NCI-H2196 treated with DMSO at 0.1 percent for 48 hours (cell line): Measurements from ENCODE around the gene CUX1.
"Not testable (repeated sequence)": the region's sequence is repeated elsewhere in the genome, so short reads cannot be mapped to it uniquely, and the experiment has no call there.

ENCODE experiments used
- DNase-seq: peaks from one replicate; lab custom pipeline; 2025; ENCODE audit not compliant: unreplicated experiment; lab: John Stamatoyannopoulos, UW

Gene CUX1

GRCh38 chr7:102318482-102318971, 501.1 kb downstream of the CUX1 start:
- DNase-seq, result peak; percentile 17

- no peak for DNase-seq
Measured at GRCh38 chr7:102319671-102320070, 502.2 kb downstream of the CUX1 start.

GRCh38 chr7:102320181-102320580, 502.8 kb downstream of the CUX1 start:
- DNase-seq, result no peak

GRCh38 chr7:102320601-102321350, 503.4 kb downstream of the CUX1 start:
- DNase-seq, result no peak

GRCh38 chr7:102321351-102322201, 504.1 kb downstream of the CUX1 start:
- no peak for DNase-seq

GRCh38 chr7:102322202-102322715, 504.8 kb downstream of the CUX1 start:
- no peak for DNase-seq

GRCh38 chr7:102323914-102324195, 506.4 kb downstream of the CUX1 start:
- DNase-seq, result no peak

GRCh38 chr7:102325106-102325505, 507.7 kb downstream of the CUX1 start:
- DNase-seq, result not testable (repeated sequence)

- no peak for DNase-seq
Measured at GRCh38 chr7:102326157-102326889, 508.9 kb downstream of the CUX1 start.

GRCh38 chr7:102327183-102327582, 509.8 kb downstream of the CUX1 start:
- DNase-seq, result not testable (repeated sequence)

- DNase-seq, result not testable (repeated sequence)
Measured at GRCh38 chr7:102328863-102329262, 511.4 kb downstream of the CUX1 start.

- not testable (repeated sequence) for DNase-seq
Measured at GRCh38 chr7:102329366-102329765, 511.9 kb downstream of the CUX1 start.

GRCh38 chr7:102330666-102331460, 513.4 kb downstream of the CUX1 start:
- DNase-seq, result not testable (repeated sequence)
